Measurements from ENCODE around the gene ARV1. TPM values are rescaled to one million over a fixed set of nuclear protein-coding genes. Genes with fewer than 3 reads are reported as not detected.
A peak's percentile ranks its signal among the peaks of the same experiment; 100 is the strongest.
"Not testable (repeated sequence)": the region's sequence is repeated elsewhere in the genome, so short reads cannot be mapped to it uniquely, and the experiment has no call there.

Gene ARV1
- total RNA-seq, 2 experiments from 2014 or later, result 15.6 to 16.4 TPM

- no peak overlapping the region for H3K4me3 Mint-ChIP-seq
- no peak for DNase-seq
- peaks cover 20% of the 10 kb centered on the region for H3K9me3 Mint-ChIP-seq (ENCODE audit: insufficient read depth)
- POLR2A ChIA-PET, result no interaction called here
- no peak for ATAC-seq
- no peak overlapping the region for H3K27ac Mint-ChIP-seq
- no peaks in the 10 kb centered on the region for H3K4me1 Mint-ChIP-seq (ENCODE audit: low read depth)
- H3K27me3 Mint-ChIP-seq (ENCODE audit: low read depth), result peaks cover 3% of the 10 kb centered on the region
- CTCF ChIA-PET, result no interaction called here
- H3K36me3 Mint-ChIP-seq (ENCODE audit: low read depth), result peaks cover 39% of the 10 kb centered on the region
Observed at GRCh38 chr1:231000201-231000600, 21.3 kb downstream of the ARV1 start.

- ATAC-seq (no peak), DNase-seq (no peak)
- Mint-ChIP-seq H3K9me3 (ENCODE audit: insufficient read depth) (peaks cover 24% of the 10 kb centered on the region), H3K4me3 (no peak overlapping the region), H3K27ac (no peak overlapping the region), H3K4me1 (ENCODE audit: low read depth) (no peaks in the 10 kb centered on the region), H3K27me3 (ENCODE audit: low read depth) (peaks cover 3% of the 10 kb centered on the region), H3K36me3 (ENCODE audit: low read depth) (peaks cover 39% of the 10 kb centered on the region)
- POLR2A ChIA-PET, result no interaction called here
- CTCF ChIA-PET, result no interaction called here
Observed at GRCh38 chr1:231000639-231001038, 21.7 kb downstream of the ARV1 start.

- Mint-ChIP-seq H3K27me3 (ENCODE audit: low read depth) (peaks cover 3% of the 10 kb centered on the region), H3K4me1 (ENCODE audit: low read depth) (no peaks in the 10 kb centered on the region), H3K27ac (peak overlapping the region; percentile 8), H3K36me3 (ENCODE audit: low read depth) (peaks cover 35% of the 10 kb centered on the region), H3K9me3 (ENCODE audit: insufficient read depth) (peaks cover 31% of the 10 kb centered on the region), H3K4me3 (no peak overlapping the region)
- no peak for ATAC-seq
- ChIA-PET POLR2A (no interaction called here), CTCF (no interaction called here)
- DNase-seq, result no peak
Observed at GRCh38 chr1:231001892-231002291, 23.0 kb downstream of the ARV1 start.

GRCh38 chr1:231007535-231007934 is 28.6 kb downstream of the ARV1 start:
- ATAC-seq; H3K27me3 Mint-ChIP-seq (ENCODE audit: low read depth); H3K27ac Mint-ChIP-seq; DNase-seq; H3K4me3 Mint-ChIP-seq; CTCF ChIA-PET; H3K4me1 Mint-ChIP-seq (ENCODE audit: low read depth); POLR2A ChIA-PET: not testable (repeated sequence)
- H3K9me3 Mint-ChIP-seq (ENCODE audit: insufficient read depth), result peaks cover 31% of the 10 kb centered on the region
- H3K36me3 Mint-ChIP-seq (ENCODE audit: low read depth), result peaks cover 16% of the 10 kb centered on the region

- DNase-seq, result no peak
- CTCF ChIA-PET, result no interaction called here
- H3K9me3 Mint-ChIP-seq (ENCODE audit: insufficient read depth), result peaks cover 4% of the 10 kb centered on the region
- no peaks in the 10 kb centered on the region for H3K36me3 Mint-ChIP-seq (ENCODE audit: low read depth)
- no peak overlapping the region for H3K4me3 Mint-ChIP-seq
- H3K27me3 Mint-ChIP-seq (ENCODE audit: low read depth), result no peaks in the 10 kb centered on the region
- ATAC-seq, result no peak
- H3K27ac Mint-ChIP-seq, result no peak overlapping the region
- POLR2A ChIA-PET, result no interaction called here
- no peaks in the 10 kb centered on the region for H3K4me1 Mint-ChIP-seq (ENCODE audit: low read depth)
Observed at GRCh38 chr1:231011360-231011759, 32.5 kb downstream of the ARV1 start.

GRCh38 chr1:231011963-231012362 is 33.1 kb downstream of the ARV1 start:
- Mint-ChIP-seq H3K27me3 (ENCODE audit: low read depth) (no peaks in the 10 kb centered on the region), H3K36me3 (ENCODE audit: low read depth) (no peaks in the 10 kb centered on the region), H3K4me3 (no peak overlapping the region), H3K4me1 (ENCODE audit: low read depth) (no peaks in the 10 kb centered on the region), H3K9me3 (ENCODE audit: insufficient read depth) (no peaks in the 10 kb centered on the region), H3K27ac (no peak overlapping the region)
- ChIA-PET CTCF (no interaction called here), POLR2A (no interaction called here)
- DNase-seq (no peak), ATAC-seq (no peak)

- DNase-seq, result no peak
- no peaks in the 10 kb centered on the region for H3K4me1 Mint-ChIP-seq (ENCODE audit: low read depth)
- H3K27ac Mint-ChIP-seq, result no peak overlapping the region
- H3K27me3 Mint-ChIP-seq (ENCODE audit: low read depth), result no peaks in the 10 kb centered on the region
- CTCF ChIA-PET, result no interaction called here
- no peaks in the 10 kb centered on the region for H3K36me3 Mint-ChIP-seq (ENCODE audit: low read depth)
- no peaks in the 10 kb centered on the region for H3K9me3 Mint-ChIP-seq (ENCODE audit: insufficient read depth)
- POLR2A ChIA-PET, result no interaction called here
- no peak for ATAC-seq
- H3K4me3 Mint-ChIP-seq, result no peak overlapping the region
Observed at GRCh38 chr1:231013391-231014015, 34.6 kb downstream of the ARV1 start.

GRCh38 chr1:231016234-231016633 is 37.3 kb downstream of the ARV1 start:
- peaks cover 12% of the 10 kb centered on the region for H3K4me1 Mint-ChIP-seq (ENCODE audit: low read depth)
- H3K9me3 Mint-ChIP-seq (ENCODE audit: insufficient read depth), result no peaks in the 10 kb centered on the region
- H3K27me3 Mint-ChIP-seq (ENCODE audit: low read depth), result no peaks in the 10 kb centered on the region
- no peak overlapping the region for H3K4me3 Mint-ChIP-seq
- ChIA-PET CTCF (interaction anchor here (1.2 kb wide), 1 partner anchor 68 kb away, joined by 3 read pairs; no protein-coding TSS in a partner anchor), POLR2A (no interaction called here)
- DNase-seq, result no peak
- no peak for ATAC-seq
- H3K36me3 Mint-ChIP-seq (ENCODE audit: low read depth), result no peaks in the 10 kb centered on the region
- no peak overlapping the region for H3K27ac Mint-ChIP-seq

GRCh38 chr1:231016966-231017365 is 38.1 kb downstream of the ARV1 start:
- DNase-seq, result no peak
- no peaks in the 10 kb centered on the region for H3K27me3 Mint-ChIP-seq (ENCODE audit: low read depth)
- no peaks in the 10 kb centered on the region for H3K9me3 Mint-ChIP-seq (ENCODE audit: insufficient read depth)
- no peak for ATAC-seq
- ChIA-PET CTCF (no interaction called here), POLR2A (no interaction called here)
- peaks cover 12% of the 10 kb centered on the region for H3K4me1 Mint-ChIP-seq (ENCODE audit: low read depth)
- H3K36me3 Mint-ChIP-seq (ENCODE audit: low read depth), result no peaks in the 10 kb centered on the region
- H3K27ac Mint-ChIP-seq, result no peak overlapping the region
- no peak overlapping the region for H3K4me3 Mint-ChIP-seq

GRCh38 chr1:231019711-231020110 is 40.8 kb downstream of the ARV1 start:
- H3K9me3 Mint-ChIP-seq (ENCODE audit: insufficient read depth), result no peaks in the 10 kb centered on the region
- no peak overlapping the region for H3K4me3 Mint-ChIP-seq
- no peaks in the 10 kb centered on the region for H3K27me3 Mint-ChIP-seq (ENCODE audit: low read depth)
- ChIA-PET POLR2A (no interaction called here), CTCF (no interaction called here)
- no peak for ATAC-seq
- no peak for DNase-seq
- no peaks in the 10 kb centered on the region for H3K36me3 Mint-ChIP-seq (ENCODE audit: low read depth)
- no peak overlapping the region for H3K27ac Mint-ChIP-seq
- peaks cover 12% of the 10 kb centered on the region for H3K4me1 Mint-ChIP-seq (ENCODE audit: low read depth)

- H3K36me3 Mint-ChIP-seq (ENCODE audit: low read depth), result no peaks in the 10 kb centered on the region
- peak; percentile 30 for DNase-seq
- peak; percentile 44 for ATAC-seq
- peak overlapping the region; percentile 46 for H3K4me3 Mint-ChIP-seq
- ChIA-PET POLR2A (no interaction called here), CTCF (no interaction called here)
- H3K9me3 Mint-ChIP-seq (ENCODE audit: insufficient read depth), result no peaks in the 10 kb centered on the region
- H3K27ac Mint-ChIP-seq, result peak overlapping the region; percentile 70
- H3K4me1 Mint-ChIP-seq (ENCODE audit: low read depth), result peaks cover 12% of the 10 kb centered on the region
- no peaks in the 10 kb centered on the region for H3K27me3 Mint-ChIP-seq (ENCODE audit: low read depth)
Observed at GRCh38 chr1:231020139-231020601, 41.3 kb downstream of the ARV1 start.

GRCh38 chr1:231020816-231021215 is 41.9 kb downstream of the ARV1 start:
- Mint-ChIP-seq H3K4me3 (no peak overlapping the region), H3K4me1 (ENCODE audit: low read depth) (peaks cover 12% of the 10 kb centered on the region), H3K36me3 (ENCODE audit: low read depth) (no peaks in the 10 kb centered on the region), H3K27me3 (ENCODE audit: low read depth) (no peaks in the 10 kb centered on the region), H3K27ac (peak overlapping the region; percentile 70), H3K9me3 (ENCODE audit: insufficient read depth) (no peaks in the 10 kb centered on the region)
- ATAC-seq, result no peak
- ChIA-PET POLR2A (no interaction called here), CTCF (no interaction called here)
- no peak for DNase-seq

- ChIA-PET CTCF (no interaction called here), POLR2A (no interaction called here)
- H3K9me3 Mint-ChIP-seq (ENCODE audit: insufficient read depth), result no peaks in the 10 kb centered on the region
- peaks cover 12% of the 10 kb centered on the region for H3K4me1 Mint-ChIP-seq (ENCODE audit: low read depth)
- ATAC-seq (no peak), DNase-seq (no peak)
- no peak overlapping the region for H3K4me3 Mint-ChIP-seq
- H3K27ac Mint-ChIP-seq, result no peak overlapping the region
- H3K27me3 Mint-ChIP-seq (ENCODE audit: low read depth), result no peaks in the 10 kb centered on the region
- no peaks in the 10 kb centered on the region for H3K36me3 Mint-ChIP-seq (ENCODE audit: low read depth)
Observed at GRCh38 chr1:231021540-231022031, 42.7 kb downstream of the ARV1 start.

All from activated CD8-positive, alpha-beta T cell treated with anti-CD3 and anti-CD28 coated beads, Interleukin-2, amount 10 ng/mL, durations not matched to agents 7 days and 5 days (primary cell).